Progenitor cell of endocrine pancreas (in vitro differentiated cells): ENCODE data around the gene PLIN1. TPM values are rescaled to one million over a fixed set of nuclear protein-coding genes. Genes with fewer than 3 reads are reported as not detected.

Experiments
- DNase-seq: peaks from one replicate; pipeline ENCODE4 v3.0.0; 2021; ENCODE audit warnings: low spot score; ENCODE audit not compliant: unreplicated experiment
- H3K27ac Mint-ChIP-seq: 2 replicates; pipeline ENCODE4 v1.8.0; 2021; ENCODE audit warnings: mild to moderate bottlenecking, moderate library complexity, mixed read lengths
- H3K27me3 Mint-ChIP-seq: 2 replicates; pipeline ENCODE4 v1.8.0; 2021; ENCODE audit warnings: mixed read lengths
- H3K36me3 Mint-ChIP-seq: 2 replicates; pipeline ENCODE4 v1.8.0; 2022; ENCODE audit warnings: mixed read lengths; ENCODE audit not compliant: insufficient read depth
- H3K4me1 Mint-ChIP-seq: 2 replicates; pipeline ENCODE4 v1.8.0; 2021; ENCODE audit warnings: low read depth, mixed read lengths
- H3K4me3 Mint-ChIP-seq: 2 replicates; pipeline ENCODE4 v1.8.0; 2021; ENCODE audit warnings: low read depth, mild to moderate bottlenecking, moderate library complexity, mixed read lengths
- H3K9me3 Mint-ChIP-seq: 2 replicates; pipeline ENCODE4 v1.8.0; 2021; ENCODE audit warnings: low read depth, mixed read lengths
- total RNA-seq: library from RNA; stranded (reverse); gene quantifications from 2 replicates; pipeline ENCODE4 v1.2.1, GENCODE V29; 2021
- TF ChIP-seq, protein P1 (sequence below): fragments of 200-600 bp; sonication (generic); IDR thresholded peaks from one replicate; pipeline ENCODE4 v1.5.0; 2021; ENCODE audit warnings: antibody characterized with exemption, mild to moderate bottlenecking; ENCODE audit not compliant: unreplicated experiment

The PLIN1 gene
- total RNA-seq, 1 donor from 2014 or later: 0.24 TPM

DNA sequence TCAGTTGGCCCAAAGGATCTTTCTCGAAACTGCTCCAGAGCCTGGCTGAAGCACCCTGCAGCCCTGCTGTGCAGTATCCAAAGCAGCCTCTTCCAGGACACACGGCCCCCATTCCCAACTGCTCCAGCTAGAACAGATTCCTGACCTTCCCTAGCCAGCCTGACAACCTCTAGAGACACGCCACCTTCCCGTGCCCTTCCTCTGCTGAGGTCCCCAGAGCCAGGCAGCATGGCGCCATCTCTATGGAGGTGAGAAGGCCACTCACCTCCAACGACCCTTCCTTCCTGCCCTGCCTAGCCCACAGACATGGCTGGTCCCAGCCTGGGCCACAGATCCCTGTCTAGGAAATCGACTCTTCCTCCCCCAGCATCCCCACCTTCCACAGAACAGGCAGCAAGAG is 27.0 kb downstream of the PLIN1 start:
- TF ChIP-seq, protein P1, sequence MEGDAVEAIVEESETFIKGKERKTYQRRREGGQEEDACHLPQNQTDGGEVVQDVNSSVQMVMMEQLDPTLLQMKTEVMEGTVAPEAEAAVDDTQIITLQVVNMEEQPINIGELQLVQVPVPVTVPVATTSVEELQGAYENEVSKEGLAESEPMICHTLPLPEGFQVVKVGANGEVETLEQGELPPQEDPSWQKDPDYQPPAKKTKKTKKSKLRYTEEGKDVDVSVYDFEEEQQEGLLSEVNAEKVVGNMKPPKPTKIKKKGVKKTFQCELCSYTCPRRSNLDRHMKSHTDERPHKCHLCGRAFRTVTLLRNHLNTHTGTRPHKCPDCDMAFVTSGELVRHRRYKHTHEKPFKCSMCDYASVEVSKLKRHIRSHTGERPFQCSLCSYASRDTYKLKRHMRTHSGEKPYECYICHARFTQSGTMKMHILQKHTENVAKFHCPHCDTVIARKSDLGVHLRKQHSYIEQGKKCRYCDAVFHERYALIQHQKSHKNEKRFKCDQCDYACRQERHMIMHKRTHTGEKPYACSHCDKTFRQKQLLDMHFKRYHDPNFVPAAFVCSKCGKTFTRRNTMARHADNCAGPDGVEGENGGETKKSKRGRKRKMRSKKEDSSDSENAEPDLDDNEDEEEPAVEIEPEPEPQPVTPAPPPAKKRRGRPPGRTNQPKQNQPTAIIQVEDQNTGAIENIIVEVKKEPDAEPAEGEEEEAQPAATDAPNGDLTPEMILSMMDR: no peak
- Mint-ChIP-seq H3K36me3 (peaks cover 7% of the 10 kb centered on the region), H3K4me3 (no peak overlapping the region), H3K27ac (no peak overlapping the region), H3K4me1 (peaks cover 7% of the 10 kb centered on the region), H3K9me3 (no peaks in the 10 kb centered on the region), H3K27me3 (peaks cover 3% of the 10 kb centered on the region)
- no peak for DNase-seq

DNA sequence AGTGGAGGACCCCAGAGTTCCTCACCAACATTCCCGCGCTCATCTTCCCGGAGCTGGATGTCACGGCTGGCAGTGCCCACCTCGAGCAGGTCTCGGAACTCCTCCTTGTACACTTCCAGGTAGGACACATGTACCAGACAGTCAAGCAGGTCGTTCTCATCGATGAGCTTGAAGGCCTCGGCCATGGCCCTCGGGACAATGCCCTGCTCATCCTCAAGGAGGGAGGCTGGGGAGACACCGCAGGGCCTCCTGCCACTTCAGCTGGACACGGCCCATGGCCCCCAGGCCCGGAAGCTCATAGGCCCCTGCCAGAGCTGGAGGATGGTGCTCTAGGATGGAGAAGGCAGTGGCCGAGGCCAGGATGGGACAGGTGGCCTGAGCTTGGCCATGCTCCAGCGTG is 29.5 kb downstream of the PLIN1 start:
- Mint-ChIP-seq H3K36me3 (peaks cover 12% of the 10 kb centered on the region), H3K4me3 (no peak overlapping the region), H3K27me3 (no peaks in the 10 kb centered on the region), H3K4me1 (peaks cover 6% of the 10 kb centered on the region), H3K9me3 (no peaks in the 10 kb centered on the region), H3K27ac (no peak overlapping the region)
- DNase-seq: no peak
- TF ChIP-seq, protein P1: no peak

DNA sequence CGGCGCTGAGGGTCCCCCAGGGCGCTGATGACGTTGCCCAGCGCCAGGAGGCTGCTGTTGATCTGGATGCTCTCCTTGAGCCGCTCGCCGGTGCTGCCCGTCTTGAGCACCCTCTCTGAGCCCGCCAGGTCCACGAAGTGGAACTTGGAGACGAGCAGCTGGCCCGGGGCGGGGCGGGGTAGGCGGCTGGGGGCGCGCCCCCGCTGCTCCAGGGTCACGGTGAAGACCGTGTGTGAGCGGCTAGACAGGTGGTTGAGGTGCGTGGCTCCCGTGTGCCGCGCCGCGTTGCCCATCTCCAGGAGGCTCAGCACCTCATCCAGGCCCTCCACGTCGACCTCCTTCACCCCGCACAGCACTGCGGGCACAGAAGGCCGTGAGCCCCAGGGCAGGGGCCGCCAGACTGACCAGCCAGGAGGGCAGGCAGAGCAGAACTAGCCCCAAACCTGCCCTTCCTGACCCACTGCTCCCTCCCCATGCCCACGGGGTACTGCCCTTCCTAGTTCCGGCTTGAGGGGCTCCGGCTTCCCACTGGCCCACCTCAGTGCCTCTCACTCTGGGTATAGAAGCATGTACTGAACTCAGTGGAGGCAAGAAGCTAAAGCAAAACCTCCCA is 30.0 kb downstream of the PLIN1 start:
- Mint-ChIP-seq H3K9me3 (no peaks in the 10 kb centered on the region), H3K36me3 (peaks cover 15% of the 10 kb centered on the region), H3K4me3 (no peak overlapping the region), H3K27ac (no peak overlapping the region), H3K4me1 (peaks cover 1% of the 10 kb centered on the region), H3K27me3 (no peaks in the 10 kb centered on the region)
- DNase-seq: no peak
- TF ChIP-seq, protein P1: no peak

DNA sequence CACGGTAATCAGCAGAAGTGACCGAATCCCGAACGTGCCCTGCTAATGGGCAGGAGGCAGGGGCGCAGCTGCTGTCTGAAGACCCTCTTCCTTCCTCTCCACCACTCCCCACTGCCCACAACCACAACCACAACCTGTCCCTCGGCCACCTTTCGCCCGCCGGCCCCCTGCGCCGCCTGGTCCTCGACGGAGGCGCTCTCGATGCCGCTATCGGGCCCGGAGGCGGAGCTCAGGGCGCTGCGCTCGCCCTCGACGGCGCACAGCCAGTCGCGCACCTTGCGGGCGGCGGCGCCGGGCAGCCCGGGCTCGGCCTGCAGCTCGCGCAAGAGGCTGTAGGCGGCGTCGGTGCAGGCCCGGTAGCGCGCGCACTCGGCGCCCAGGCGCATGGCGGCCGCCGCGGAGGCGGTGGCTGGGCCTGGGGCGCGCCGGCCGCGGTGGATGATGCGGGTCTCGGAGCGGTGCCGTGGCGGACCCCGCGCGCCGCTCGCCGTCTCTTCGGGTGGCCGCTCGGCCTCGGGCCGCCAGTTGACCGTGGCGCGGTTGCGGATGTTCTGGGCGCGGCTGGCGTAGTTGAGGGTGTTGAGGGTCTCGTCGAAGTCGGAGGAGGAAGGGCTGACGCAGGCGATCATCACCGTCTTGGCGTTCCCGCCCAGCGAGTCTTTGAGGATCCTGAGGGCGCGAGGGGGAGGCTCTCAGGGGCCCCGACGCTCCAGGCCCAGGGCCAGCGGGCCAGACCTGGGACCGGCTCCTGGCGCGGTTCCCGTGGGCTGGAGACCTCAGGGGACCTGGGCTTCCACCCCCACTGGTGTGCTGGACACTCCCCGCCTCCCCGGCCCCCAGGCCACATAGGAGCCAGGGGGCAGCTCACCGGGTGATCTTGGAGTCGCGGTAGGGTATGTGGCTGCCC is 30.8 kb downstream of the PLIN1 start:
- DNase-seq: no peak
- Mint-ChIP-seq H3K9me3 (no peaks in the 10 kb centered on the region), H3K4me1 (peaks cover 1% of the 10 kb centered on the region), H3K36me3 (peaks cover 18% of the 10 kb centered on the region), H3K27ac (no peak overlapping the region), H3K4me3 (no peak overlapping the region), H3K27me3 (no peaks in the 10 kb centered on the region)
- TF ChIP-seq, protein P1: no peak

DNA sequence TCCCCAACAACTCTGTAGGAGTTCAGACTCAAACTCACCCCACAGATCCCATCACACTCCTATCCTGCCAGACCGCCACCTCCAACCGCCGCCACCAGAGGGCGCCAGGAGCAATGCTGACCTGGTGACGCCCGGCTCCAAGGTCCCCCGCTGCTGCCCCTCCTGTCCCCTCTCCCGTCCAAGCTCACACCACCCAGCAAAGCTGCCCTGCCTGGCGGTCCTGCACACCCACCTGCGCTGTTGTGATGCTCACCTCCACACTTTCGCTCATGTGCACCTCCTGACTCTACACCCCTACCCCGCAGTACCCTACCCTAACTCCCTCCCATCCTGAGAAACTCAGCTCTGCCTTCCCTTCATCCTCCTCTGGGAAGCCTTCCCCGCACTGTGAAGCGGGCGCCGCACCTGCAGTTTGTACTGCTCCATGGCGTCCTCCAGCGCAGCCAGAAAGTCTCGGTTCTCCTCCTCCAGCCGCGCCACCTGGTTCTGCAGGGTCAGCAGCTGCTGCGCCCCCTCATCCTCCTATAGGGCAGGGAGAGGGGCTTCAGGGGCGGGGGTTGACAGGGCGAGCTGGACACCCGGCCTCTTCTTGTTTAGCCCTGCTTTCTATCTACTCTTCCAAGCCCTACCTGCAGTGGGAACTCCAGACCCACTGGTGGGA is 31.8 kb downstream of the PLIN1 start:
- Mint-ChIP-seq H3K9me3 (no peaks in the 10 kb centered on the region), H3K36me3 (peaks cover 19% of the 10 kb centered on the region), H3K4me1 (peaks cover 1% of the 10 kb centered on the region), H3K4me3 (no peak overlapping the region), H3K27me3 (no peaks in the 10 kb centered on the region), H3K27ac (no peak overlapping the region)
- TF ChIP-seq, protein P1: peak; percentile 87
- DNase-seq: peak; percentile 77
